ENCODE measurements around the gene ZNF184.

Gene ZNF184

DNA sequence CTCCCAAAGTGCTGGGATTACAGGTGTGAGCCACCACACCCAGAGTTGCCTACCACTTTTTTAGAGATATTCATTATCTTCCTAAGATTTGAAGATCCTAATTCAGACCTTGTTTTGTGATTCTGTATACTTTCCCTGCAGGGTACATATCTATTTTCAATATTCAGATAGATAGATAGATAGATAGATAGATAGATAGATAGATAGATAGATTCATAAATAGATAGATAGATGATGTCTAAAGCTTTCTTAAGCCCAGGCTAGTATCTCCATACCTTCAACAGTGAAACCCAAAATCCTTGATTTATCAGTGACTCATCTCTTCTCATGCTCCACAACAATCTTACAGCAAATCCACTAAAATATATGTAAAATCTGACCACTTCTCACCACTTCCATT lies 53.5 kb downstream of the ZNF184 start:
- DNase-seq: no peak

- no peak for DNase-seq
Observed at GRCh38 chr6:27415898-27416297, 57.0 kb downstream of the ZNF184 start.

DNA sequence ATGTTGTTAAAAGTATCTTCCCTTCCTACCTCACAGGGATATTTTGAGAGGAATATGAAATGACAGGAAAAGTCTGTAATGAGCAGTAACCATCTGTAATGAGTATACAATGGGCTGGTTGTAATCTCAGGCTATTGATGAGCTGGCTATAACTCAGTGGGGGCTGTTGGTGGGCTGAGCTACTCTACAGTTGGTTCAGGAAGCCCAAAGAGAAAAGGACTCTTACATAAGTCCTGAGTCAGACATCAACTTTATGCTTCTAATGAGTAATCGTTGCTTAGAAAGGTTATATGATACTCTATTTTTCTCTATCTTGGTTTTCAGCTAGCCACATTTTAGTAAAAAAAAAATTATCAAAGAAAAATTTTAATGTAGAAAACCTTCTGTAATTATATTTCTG lies 57.9 kb downstream of the ZNF184 start:
- DNase-seq: no peak

- no peak for DNase-seq
Observed at GRCh38 chr6:27414300-27414699, 58.6 kb downstream of the ZNF184 start.

DNA sequence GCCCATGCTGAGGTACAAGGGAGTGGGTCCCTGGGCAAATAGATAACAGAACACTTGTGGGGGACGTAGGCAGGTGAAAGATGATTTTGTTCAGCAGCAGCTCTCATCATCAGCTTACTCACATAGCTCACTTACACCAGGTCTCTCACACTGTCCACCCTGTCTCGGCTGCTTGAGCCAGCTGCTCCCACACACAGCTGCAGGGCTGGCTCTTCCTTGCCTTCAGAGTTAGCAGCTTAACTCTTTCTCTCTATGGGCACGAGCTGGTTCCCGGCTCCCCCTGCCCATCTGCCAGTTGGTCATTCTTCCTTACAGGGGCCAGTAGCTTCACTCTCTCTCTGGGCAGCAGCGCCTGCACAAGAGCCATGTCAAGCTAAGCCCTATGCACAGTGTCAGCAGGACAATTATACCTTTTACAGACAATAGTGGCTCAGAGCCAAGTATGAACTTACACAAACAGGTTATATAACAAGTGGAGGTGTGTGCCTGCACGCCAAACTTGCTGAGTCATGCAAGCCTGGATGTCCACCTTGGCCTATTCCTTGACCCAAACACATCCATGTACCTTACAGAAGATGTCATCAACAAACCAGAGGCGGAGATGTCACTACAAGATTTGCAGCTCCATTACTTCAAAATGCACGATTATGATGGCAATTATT lies 65.6 kb downstream of the ZNF184 start:
- no peak for DNase-seq

GRCh38 chr6:27406085-27406484 lies 66.8 kb downstream of the ZNF184 start:
- no peak for DNase-seq

DNA sequence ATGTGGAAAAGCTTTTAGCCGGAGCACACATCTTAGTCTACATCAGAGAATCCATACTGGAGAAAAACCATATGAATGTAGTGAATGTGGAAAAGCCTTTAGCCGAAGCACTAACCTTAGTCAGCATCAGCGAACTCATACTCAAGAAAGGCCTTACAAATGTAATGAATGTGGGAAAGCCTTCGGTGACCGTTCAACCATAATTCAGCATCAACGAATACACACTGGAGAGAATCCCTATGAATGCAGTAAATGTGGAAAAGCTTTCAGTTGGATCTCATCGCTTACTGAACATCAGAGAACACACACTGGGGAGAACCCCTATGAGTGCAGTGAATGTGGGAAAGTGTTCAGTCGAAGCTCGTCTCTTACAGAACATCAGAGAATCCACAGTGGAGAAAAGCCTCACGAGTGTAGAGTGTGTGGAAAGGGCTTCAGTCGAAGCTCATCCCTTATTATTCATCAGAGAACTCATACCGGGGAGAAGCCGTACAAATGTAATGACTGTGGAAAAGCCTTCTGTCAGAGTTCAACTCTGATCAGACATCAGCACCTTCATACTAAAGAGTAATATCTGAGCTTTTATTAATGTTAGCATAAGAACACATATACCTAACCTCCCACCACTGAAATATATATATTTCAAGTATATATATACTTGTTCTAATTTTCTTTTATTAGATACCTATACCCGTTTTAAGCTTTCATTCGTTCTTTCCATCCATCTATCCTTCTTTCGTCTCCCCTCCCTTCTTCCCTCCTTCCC lies 71.8 kb downstream of the ZNF184 start:
- DNase-seq: no peak
